Thymus (tissue), 14 donors: ENCODE measurements around the gene RNF121. TPM values are rescaled to one million over a fixed set of nuclear protein-coding genes. Genes with fewer than 3 reads are reported as not detected.
"Not testable (repeated sequence)": the region's sequence is repeated elsewhere in the genome, so short reads cannot be mapped to it uniquely, and the experiment has no call there.

Experiments used
- DNase-seq, 9 donors: peaks; one replicate each; pipeline ENCODE4 v3.0.0-alpha.2; 2013; ENCODE audit warnings: low spot score in 9 of 9, low read depth in 6 of 9, missing footprints in 1 of 9
- H3K27ac ChIP-seq, 2 donors: one replicate each; pipeline ENCODE4 v1.5.1; 2013; ENCODE audit warnings: control low read depth in 1 of 2, low read depth in 1 of 2, low read length in 1 of 2, mild to moderate bottlenecking in 1 of 2, moderate library complexity in 1 of 2
- H3K27me3 ChIP-seq, 2 donors: one replicate each; pipeline ENCODE4 v1.5.1; 2013; ENCODE audit warnings: low read length in 1 of 2; ENCODE audit not compliant: control insufficient read depth in 2 of 2, insufficient read depth in 1 of 2
- H3K36me3 ChIP-seq, 2 donors: one replicate each; pipeline ENCODE4 v1.5.1; 2013; ENCODE audit warnings: low read length in 1 of 2, mild to moderate bottlenecking in 1 of 2, moderate library complexity in 1 of 2; ENCODE audit not compliant: control insufficient read depth in 2 of 2, insufficient read depth in 2 of 2
- H3K4me1 ChIP-seq, 2 donors: one replicate each; pipeline ENCODE4 v1.5.1; 2013; ENCODE audit warnings: low read length in 2 of 2; ENCODE audit not compliant: control insufficient read depth in 2 of 2, insufficient read depth in 2 of 2
- H3K4me3 ChIP-seq, 2 donors: one replicate each; pipeline ENCODE4 v1.5.1; 2013; ENCODE audit warnings: low read length in 2 of 2, control low read depth in 1 of 2, mild to moderate bottlenecking in 1 of 2
- H3K9me3 ChIP-seq, 2 donors: one replicate each; pipeline ENCODE4 v1.5.1; 2013; ENCODE audit warnings: low read length in 1 of 2, mild to moderate bottlenecking in 1 of 2; ENCODE audit not compliant: control insufficient read depth in 2 of 2, insufficient read depth in 1 of 2
- WGBS: extraction: QIAGEN DNeasy Blood & Tissue Kit; methylation state at CpG from one replicate; pipeline ENCODE4 v1.1.7; 2013; 5-methylcytosine and 5-hydroxymethylcytosine counted together
- long read RNA-seq, 10 donors: transcript quantifications; one replicate each; lab custom pipeline, GENCODE V29; 2026
- polyA plus RNA-seq: library from polyadenylated mRNA; stranded (reverse); fragments of 200-250 nt; gene quantifications from one replicate; pipeline ENCODE4 v1.2.3, GENCODE V29; 2013
- total RNA-seq: library from RNA; stranded (reverse); fragments of 120-200 nt; gene quantifications from one replicate; pipeline ENCODE4 v1.2.4, GENCODE V29; 2013
- donor health status: healthy.

The RNF121 gene
- 13.0 TPM for total RNA-seq
- polyA plus RNA-seq, result 10.3 TPM
- long read RNA-seq, donor 1, result 0 reads
- long read RNA-seq, donor 2, result 0 reads
- long read RNA-seq, donor 3, partial matches to known transcripts, result 0 of 6 reads
- long read RNA-seq, donor 3, other reads (novel, unspliced or antisense), result 0 of 6 reads
- long read RNA-seq, donor 4, partial matches to known transcripts, result 0 of 1 reads
- long read RNA-seq, donor 4, other reads (novel, unspliced or antisense), result 0 of 1 reads
- long read RNA-seq, donor 5, transcript RNF121-201 (9 exons, 2,625 nt), result major isoform, 5 of 6 reads
- long read RNA-seq, donor 5, partial matches to known transcripts, result 0 of 6 reads
- long read RNA-seq, donor 5, other reads (novel, unspliced or antisense), result 0 of 6 reads
- long read RNA-seq, donor 6, partial matches to known transcripts, result 0 of 4 reads
- long read RNA-seq, donor 6, other reads (novel, unspliced or antisense), result 0 of 4 reads
- long read RNA-seq, donor 7, partial matches to known transcripts, result 0 of 2 reads
- long read RNA-seq, donor 7, other reads (novel, unspliced or antisense), result 0 of 2 reads
- long read RNA-seq, donor 8, result 0 reads
- long read RNA-seq, donor 9, partial matches to known transcripts, result 0 of 1 reads
- long read RNA-seq, donor 9, other reads (novel, unspliced or antisense), result 0 of 1 reads
- long read RNA-seq, donor 10, partial matches to known transcripts, result 0 of 3 reads
- long read RNA-seq, donor 10, other reads (novel, unspliced or antisense), result 0 of 3 reads

DNA sequence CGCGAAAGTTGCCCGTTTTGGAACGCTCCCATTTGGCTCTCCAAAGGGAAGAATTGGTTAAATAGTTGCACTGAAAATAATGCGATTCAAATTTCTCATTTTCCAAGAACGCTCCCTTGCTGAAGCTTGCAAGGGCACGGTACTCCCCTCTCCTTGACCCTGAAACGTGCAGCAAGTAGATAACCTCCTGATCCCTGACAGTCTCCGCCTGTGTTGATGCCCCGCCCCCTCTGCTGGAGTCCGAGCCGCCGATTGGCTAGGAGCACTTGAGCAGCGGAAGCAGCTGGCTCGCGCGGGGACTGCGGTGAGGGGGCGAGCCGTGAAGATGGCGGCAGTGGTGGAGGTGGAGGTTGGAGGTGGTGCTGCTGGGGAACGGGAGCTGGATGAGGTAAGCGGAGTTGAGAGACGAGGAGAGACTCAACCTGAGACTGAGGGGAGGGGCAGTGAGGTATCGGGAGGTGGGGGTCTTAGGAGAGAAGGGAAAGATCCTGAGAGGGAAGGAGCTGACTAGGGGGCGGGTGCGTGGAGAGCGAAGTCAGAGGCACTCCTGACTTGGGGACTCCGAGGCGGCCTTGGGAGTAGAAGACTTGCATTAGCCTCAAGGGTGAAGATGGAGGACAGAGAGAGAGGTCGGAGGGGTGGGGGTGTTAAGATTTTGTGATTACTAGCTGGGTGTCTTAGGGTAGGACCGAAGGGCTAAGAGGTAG, at the start of gene RNF121:
RNF121 (plus strand) TSS at position 310 of the 707 bp plus-strand sequence; CDS start at position 326, 16 bp downstream.
- peak within 1 kb of the TSS; percentile 95 to 99 for H3K27ac ChIP-seq
- peaks cover 9 to 20% of the 10 kb centered on the region in 2 donors for H3K4me1 ChIP-seq
- DNase-seq, result peak in 8 of 9 donors; percentile 93 to 99 (median 95)
- H3K9me3 ChIP-seq, result no peaks in the 10 kb centered on the region
- WGBS, result under 1% methylated on average over 32 of the region's 32 CpGs
- H3K36me3 ChIP-seq, result peaks cover 0 to 6% of the 10 kb centered on the region in 2 donors
- H3K4me3 ChIP-seq, result peak within 1 kb of the TSS; percentile 92 to 97
- H3K27me3 ChIP-seq, result no peaks in the 10 kb centered on the region

DNA sequence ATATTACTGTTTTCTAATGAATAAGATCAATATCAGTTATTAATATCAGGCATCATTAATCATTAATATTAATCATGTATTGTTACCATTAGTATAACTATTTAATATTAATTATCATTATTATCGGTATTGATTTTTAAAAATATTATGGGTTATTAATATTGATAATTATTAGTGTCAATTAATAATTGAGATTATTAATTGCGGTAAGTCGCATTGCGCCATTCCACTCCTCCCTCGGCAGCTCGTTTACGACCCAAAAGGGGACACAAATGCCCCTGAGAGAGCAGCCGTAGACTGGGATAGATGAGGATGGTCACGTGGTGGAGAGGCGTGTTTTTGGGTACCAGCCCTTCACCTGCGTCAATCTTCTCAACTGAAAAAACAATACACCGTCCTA, 43.0 kb upstream of the RNF121 start:
- H3K4me3 ChIP-seq, result not testable (repeated sequence)

DNA sequence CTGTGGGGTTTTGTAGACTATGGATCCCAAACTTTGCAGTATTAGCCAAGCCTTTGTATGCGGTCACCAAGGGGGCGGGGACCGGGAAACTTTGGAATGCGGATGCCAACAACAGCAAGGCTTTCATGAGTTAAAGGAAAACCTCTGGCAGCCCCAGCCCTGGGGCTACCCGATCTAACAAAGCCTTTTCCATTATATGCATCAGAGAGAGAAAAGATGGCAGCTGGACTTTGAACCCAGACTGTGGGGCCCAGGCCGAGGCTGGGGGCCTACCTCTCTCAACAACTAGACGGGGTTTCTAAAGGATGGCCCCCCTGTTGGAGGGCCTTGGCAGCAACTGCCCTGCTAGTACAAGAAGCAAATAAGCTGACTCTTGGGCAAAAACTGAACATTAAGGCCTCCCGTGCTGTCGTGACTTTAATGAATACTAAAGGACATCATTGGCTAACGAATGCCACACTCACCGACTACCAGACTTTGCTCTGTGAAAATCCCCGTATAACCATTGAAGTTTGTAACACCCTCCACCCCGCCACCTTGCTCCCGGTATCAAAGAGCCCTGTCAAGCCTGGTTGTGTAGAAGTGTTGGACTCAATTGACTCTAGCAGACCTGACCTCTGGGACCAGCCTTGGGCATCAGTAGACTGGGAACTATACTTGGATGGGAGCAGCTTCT, 40.4 kb upstream of the RNF121 start:
- H3K9me3 ChIP-seq, H3K27ac ChIP-seq, H3K4me3 ChIP-seq, H3K27me3 ChIP-seq, H3K36me3 ChIP-seq, H3K4me1 ChIP-seq, DNase-seq: not testable (repeated sequence)
- WGBS, result 97% methylated on average over 14 of the region's 14 CpGs

More for the DNA sequence above, 43.0 kb upstream of the RNF121 start:
- not testable (repeated sequence) for H3K9me3 ChIP-seq, H3K27ac ChIP-seq, H3K27me3 ChIP-seq, H3K4me1 ChIP-seq, H3K36me3 ChIP-seq, DNase-seq
- WGBS, result 97% methylated on average over 12 of the region's 12 CpGs

DNA sequence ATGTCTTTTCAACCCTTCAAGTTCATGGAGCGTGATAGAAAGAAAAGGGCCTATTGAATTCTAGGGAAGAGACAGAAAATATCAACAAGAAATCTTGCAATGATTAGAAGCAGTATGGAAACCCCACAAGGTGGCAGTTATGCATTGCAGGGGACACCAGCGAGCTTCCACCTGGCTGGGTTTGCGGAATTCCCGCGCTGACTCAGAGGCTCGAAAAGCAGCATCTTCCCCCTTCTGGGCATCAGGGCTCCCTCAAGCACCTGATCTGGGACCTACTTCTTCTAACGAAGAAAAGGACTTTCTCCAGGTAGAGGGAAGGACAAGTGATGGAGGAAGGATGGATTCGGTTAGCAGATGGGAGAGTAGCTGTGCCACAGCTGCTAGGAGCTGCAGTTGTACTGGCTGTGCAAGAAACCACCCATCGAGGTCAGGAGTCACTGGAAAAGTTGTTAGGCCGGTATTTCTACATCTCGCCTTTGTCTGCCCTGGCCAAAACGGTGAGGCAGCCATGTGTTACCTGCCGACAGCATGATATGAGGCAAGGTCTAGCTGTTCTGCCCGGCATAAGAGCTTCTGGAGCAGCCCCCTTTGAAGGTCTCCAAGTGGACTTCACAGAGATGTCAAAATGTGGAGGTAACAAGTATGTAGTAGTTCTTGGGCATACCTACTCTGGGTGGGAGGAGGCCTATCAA, 39.5 kb upstream of the RNF121 start:
- H3K9me3 ChIP-seq, DNase-seq, H3K4me3 ChIP-seq, H3K4me1 ChIP-seq, H3K27me3 ChIP-seq, H3K27ac ChIP-seq, H3K36me3 ChIP-seq: not testable (repeated sequence)
- WGBS, result 93% methylated on average over 14 of the region's 14 CpGs

DNA sequence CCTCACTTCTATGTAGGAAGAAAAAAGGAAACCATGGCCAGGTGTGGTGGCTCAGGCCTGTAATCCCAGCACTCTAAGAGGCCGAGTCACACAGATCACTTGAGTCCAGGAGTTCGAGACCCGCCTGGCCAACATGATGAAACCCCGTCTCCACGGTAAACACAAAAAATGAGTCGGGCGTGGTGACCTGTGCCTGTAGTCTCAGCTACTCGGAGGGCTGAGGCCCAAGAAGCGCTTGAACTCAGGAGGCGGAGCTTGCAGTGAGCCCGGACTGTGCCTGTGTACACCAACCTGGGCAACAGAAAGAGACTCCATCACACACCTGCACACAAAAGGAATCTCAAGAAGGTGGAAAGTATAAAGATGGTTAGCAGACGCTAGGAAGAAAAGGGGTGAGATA, 32.9 kb upstream of the RNF121 start:
- over 99% methylated on average over 12 of the region's 12 CpGs for WGBS
- H3K4me3 ChIP-seq, result no peak overlapping the region
- H3K9me3 ChIP-seq, result no peaks in the 10 kb centered on the region
- no peak overlapping the region for H3K27ac ChIP-seq
- DNase-seq, result no peak
- no peaks in the 10 kb centered on the region for H3K36me3 ChIP-seq
- no peaks in the 10 kb centered on the region for H3K27me3 ChIP-seq
- no peaks in the 10 kb centered on the region for H3K4me1 ChIP-seq

DNA sequence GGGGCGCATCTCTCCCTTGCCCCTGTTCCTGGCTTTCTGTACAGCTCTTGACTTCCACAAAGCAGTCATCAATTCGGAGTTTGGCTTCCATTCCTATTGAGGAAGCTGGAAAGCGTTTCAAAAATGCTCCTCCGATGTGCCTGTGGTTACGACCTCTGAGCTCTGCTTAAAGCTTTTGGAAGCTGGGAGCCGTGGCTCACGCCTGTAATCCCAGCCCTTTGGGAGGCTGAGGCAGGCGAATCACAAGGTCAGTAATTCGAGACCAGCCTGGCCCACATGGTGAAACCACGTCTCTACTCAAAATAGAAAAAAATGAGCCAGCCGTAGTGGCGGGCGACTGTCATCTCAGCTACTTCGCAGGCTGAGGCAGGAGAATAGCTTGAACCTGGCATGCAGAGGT, 27.7 kb upstream of the RNF121 start:
- DNase-seq, H3K27ac ChIP-seq, H3K4me3 ChIP-seq, H3K27me3 ChIP-seq, H3K9me3 ChIP-seq, H3K36me3 ChIP-seq, H3K4me1 ChIP-seq: not testable (repeated sequence)
- WGBS, result 98% methylated on average over 14 of the region's 14 CpGs

DNA sequence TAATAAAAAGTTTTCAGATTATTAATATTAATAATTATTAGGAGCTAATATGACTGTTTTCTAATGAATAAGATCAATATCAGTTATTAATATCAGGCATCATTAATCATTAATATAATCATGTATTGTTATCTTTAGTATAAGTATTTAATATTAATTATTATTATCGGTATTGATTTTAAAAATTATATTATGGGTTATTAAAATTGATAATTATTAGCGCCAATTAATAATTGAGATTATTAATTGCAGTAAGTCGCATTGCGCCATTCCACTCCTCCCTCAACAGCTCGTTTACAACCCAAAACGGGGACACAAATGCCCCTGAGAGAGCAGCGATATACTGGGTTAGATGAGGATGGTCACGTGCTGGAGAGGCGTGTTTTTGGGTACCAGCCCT, 20.6 kb upstream of the RNF121 start:
- Histone ChIP-seq H3K36me3 (peaks cover 13% of the 10 kb centered on the region in 2 donors), H3K4me3 (no peak overlapping the region), H3K9me3 (no peaks in the 10 kb centered on the region), H3K27me3 (no peaks in the 10 kb centered on the region), H3K4me1 (no peaks in the 10 kb centered on the region), H3K27ac (no peak overlapping the region)
- no peak for DNase-seq
- WGBS, result 92% methylated on average over 9 of the region's 9 CpGs

DNA sequence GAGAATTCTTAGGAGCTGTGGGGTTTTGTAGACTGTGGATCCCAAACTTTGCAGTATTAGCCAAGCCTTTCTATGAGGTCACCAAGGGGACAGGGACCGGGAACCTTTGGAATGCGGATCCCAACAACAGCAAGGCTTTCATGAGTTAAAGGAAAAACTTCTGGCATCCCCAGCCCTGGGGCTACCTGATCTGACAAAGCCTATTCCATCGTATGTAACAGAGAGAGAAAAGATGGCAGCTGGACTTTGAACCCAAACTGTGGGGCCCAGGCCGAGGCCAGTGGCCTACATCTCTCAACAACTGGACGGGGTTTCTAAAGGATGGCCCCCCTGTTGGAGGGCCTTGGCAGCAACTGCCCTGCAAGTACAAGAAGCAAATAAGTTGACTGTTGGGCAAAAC, 18.1 kb upstream of the RNF121 start:
- 98% methylated on average over 5 of the region's 5 CpGs for WGBS
- not testable (repeated sequence) for DNase-seq, H3K27ac ChIP-seq, H3K4me1 ChIP-seq, H3K27me3 ChIP-seq, H3K9me3 ChIP-seq, H3K4me3 ChIP-seq
- H3K36me3 ChIP-seq, result peaks cover 23% of the 10 kb centered on the region in 2 donors
